PC-9 (cell line): ENCODE data around the gene GTF3C2.
"Not testable (repeated sequence)": the region's sequence is repeated elsewhere in the genome, so short reads cannot be mapped to it uniquely, and the experiment has no call there.

ENCODE experiments used
- EZH2 ChIP-seq: fragments of 200-600 bp; sonication (generic); IDR thresholded peaks from 2 replicates; pipeline ENCODE4 v1.8.0; 2017; ENCODE audit warnings: antibody characterized with exemption, low read depth
- TF ChIP-seq, protein P1 (sequence below): fragments of 200-600 bp; sonication (generic); conservative IDR thresholded peaks from 2 replicates; pipeline ENCODE4 v1.6.1; 2017; ENCODE audit warnings: mixed run types, antibody characterized with exemption, mild to moderate bottlenecking, moderate library complexity

DNA sequence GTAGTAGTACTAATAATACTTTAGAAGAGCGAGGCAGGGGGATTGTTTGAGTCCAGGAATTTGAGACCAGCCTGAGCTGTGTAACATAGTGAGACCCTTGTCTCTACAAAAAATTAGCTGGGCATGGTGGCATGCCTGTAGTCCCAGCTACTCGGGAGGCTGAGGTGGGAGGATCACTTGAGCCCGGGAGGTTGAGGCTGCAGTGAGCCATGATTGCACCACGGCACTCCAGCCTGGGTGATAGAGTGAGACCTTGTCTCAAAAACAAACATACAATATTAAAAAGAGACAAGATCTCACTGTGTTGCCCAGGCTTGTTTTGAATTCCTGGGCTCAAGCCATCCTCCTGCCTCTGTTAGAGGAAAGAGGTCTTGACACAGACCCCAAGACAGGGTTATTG is 56.0 kb downstream of the GTF3C2 start:
- TF ChIP-seq, protein P1, sequence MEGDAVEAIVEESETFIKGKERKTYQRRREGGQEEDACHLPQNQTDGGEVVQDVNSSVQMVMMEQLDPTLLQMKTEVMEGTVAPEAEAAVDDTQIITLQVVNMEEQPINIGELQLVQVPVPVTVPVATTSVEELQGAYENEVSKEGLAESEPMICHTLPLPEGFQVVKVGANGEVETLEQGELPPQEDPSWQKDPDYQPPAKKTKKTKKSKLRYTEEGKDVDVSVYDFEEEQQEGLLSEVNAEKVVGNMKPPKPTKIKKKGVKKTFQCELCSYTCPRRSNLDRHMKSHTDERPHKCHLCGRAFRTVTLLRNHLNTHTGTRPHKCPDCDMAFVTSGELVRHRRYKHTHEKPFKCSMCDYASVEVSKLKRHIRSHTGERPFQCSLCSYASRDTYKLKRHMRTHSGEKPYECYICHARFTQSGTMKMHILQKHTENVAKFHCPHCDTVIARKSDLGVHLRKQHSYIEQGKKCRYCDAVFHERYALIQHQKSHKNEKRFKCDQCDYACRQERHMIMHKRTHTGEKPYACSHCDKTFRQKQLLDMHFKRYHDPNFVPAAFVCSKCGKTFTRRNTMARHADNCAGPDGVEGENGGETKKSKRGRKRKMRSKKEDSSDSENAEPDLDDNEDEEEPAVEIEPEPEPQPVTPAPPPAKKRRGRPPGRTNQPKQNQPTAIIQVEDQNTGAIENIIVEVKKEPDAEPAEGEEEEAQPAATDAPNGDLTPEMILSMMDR: not testable (repeated sequence)
- not testable (repeated sequence) for TF ChIP-seq EZH2
